IPS-18a (cell line): ENCODE results near the gene ISOC2.
A peak's percentile ranks its signal among the peaks of the same experiment; 100 is the strongest.

Experiments
- H3K27ac ChIP-seq: one replicate; pipeline ENCODE4 v1.5.1; 2013; ENCODE audit warnings: low read length
- H3K27me3 ChIP-seq: one replicate; pipeline ENCODE4 v1.6.1; 2013; ENCODE audit warnings: mild to moderate bottlenecking, low read length; ENCODE audit not compliant: control insufficient read depth, insufficient read depth
- H3K36me3 ChIP-seq: one replicate; pipeline ENCODE4 v1.6.1; 2013; ENCODE audit warnings: low read depth, low read length; ENCODE audit not compliant: control insufficient read depth
- H3K4me1 ChIP-seq: one replicate; pipeline ENCODE4 v1.6.1; 2013; ENCODE audit warnings: low read depth, low read length; ENCODE audit not compliant: control insufficient read depth
- H3K4me3 ChIP-seq: one replicate; pipeline ENCODE4 v1.5.1; 2013; ENCODE audit warnings: low read length
- H3K9ac ChIP-seq: one replicate; pipeline ENCODE4 v1.6.1; 2013; ENCODE audit warnings: mild to moderate bottlenecking, low read length, moderate library complexity
- H3K9me3 ChIP-seq: one replicate; pipeline ENCODE4 v1.6.1; 2013; ENCODE audit warnings: low read depth, low read length; ENCODE audit not compliant: control insufficient read depth

Gene ISOC2

DNA sequence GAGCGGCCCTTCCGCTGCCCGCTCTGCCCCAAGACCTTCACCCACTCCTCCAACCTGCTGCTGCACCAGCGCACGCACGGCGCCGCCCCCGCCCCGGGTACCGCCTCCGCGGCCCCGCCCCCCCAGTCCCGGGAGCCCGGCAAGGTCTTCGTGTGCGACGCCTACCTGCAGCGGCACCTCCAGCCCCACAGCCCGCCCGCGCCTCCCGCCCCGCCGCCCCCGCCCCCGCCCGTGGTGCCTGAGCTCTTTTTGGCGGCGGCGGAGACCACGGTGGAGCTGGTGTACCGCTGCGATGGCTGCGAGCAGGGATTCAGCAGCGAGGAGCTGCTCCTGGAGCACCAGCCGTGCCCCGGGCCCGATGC lies 20.3 kb upstream of the ISOC2 start:
- H3K4me3 ChIP-seq, result no peak overlapping the region
- no peaks in the 10 kb centered on the region for H3K36me3 ChIP-seq
- no peak overlapping the region for H3K9ac ChIP-seq
- H3K27ac ChIP-seq, result no peak overlapping the region
- H3K9me3 ChIP-seq, result no peaks in the 10 kb centered on the region
- H3K27me3 ChIP-seq, result no peaks in the 10 kb centered on the region
- peaks cover 8% of the 10 kb centered on the region for H3K4me1 ChIP-seq

DNA sequence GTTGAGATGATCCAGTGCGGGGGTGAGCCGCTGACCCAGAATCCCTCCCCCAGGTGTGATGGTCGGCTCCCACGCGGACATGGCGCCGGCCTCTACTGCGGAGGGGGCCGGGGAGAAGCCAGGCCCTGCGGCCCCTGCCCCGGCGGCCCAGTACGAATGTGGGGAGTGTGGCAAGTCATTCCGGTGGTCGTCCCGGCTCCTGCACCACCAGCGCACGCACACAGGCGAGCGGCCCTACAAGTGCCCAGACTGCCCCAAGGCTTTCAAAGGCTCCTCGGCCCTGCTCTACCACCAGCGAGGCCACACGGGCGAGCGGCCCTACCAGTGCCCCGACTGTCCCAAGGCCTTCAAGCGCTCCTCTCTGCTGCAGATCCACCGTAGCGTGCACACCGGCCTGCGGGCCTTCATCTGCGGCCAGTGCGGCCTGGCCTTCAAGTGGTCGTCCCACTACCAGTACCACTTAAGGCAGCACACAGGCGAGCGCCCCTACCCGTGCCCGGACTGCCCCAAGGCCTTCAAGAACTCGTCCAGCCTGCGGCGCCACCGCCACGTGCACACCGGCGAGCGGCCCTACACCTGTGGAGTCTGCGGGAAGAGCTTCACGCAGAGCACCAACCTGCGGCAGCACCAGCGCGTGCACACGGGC lies 19.8 kb upstream of the ISOC2 start:
- Histone ChIP-seq H3K9me3 (no peaks in the 10 kb centered on the region), H3K27me3 (no peaks in the 10 kb centered on the region), H3K4me3 (no peak overlapping the region), H3K9ac (no peak overlapping the region), H3K4me1 (peaks cover 8% of the 10 kb centered on the region), H3K27ac (no peak overlapping the region), H3K36me3 (no peaks in the 10 kb centered on the region)

DNA sequence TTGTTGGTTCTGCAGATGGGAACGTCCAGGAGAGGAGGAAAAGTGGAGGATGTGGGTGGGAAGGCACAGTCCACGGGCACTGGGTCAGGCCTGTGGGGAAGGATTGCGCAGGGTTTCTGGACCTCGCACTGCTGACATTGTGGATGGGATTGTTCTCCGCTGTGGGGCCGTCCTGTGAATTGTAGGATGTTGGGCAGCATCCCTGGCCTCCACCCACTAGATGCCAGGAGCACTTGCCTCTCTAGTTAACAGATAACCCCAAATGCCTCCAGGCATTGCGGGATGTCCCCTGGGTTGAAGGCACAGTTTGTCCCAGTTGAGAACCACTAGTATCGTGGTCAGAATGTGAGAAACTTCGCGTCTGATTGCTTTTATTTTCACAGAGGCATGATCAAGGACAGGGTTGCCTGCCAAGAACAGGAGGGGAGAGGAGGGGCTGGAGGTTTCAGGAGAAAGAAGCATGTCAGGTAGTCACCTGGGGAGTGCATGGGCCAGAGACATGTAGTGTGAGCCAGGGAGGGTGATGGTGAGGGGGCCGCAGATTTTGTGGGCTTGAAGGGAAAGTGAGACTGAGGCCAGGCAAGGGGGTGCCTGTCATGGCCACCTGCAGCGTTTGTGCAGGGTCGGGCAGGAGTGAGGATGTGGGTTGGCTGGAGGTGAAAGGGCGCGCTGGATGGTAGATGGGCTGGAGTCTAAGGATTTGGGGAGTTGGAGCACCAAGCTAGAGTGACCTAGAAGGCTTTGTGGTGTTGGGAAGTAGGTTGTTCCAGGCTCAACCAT lies 18.2 kb upstream of the ISOC2 start:
- H3K36me3 ChIP-seq, result no peaks in the 10 kb centered on the region
- no peaks in the 10 kb centered on the region for H3K9me3 ChIP-seq
- H3K4me1 ChIP-seq, result no peaks in the 10 kb centered on the region
- H3K9ac ChIP-seq, result no peak overlapping the region
- no peak overlapping the region for H3K4me3 ChIP-seq
- H3K27ac ChIP-seq, result no peak overlapping the region
- H3K27me3 ChIP-seq, result no peaks in the 10 kb centered on the region

DNA sequence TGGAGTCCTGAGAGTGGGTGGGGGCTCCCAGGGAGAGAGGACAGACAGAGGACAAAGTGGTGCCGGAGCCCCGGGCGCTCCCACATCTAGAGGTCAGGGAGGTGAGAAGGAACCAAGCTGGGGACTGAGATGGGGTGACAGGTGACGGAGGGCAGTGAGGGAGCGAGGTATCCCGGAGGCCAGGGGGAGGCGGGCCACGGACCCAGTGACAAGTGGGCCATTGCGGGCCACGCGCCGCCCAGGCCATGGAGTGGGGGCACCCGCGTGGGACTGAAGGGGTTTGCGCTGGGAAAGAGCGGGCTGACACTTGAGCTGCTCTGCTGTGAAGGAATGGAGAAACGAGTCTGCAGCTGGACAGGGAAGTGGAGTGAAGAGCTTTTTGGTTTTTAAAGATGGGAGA lies 17.6 kb upstream of the ISOC2 start:
- H3K4me3 ChIP-seq, result no peak overlapping the region
- no peaks in the 10 kb centered on the region for H3K9me3 ChIP-seq
- no peak overlapping the region for H3K27ac ChIP-seq
- H3K27me3 ChIP-seq, result no peaks in the 10 kb centered on the region
- no peaks in the 10 kb centered on the region for H3K36me3 ChIP-seq
- no peak overlapping the region for H3K9ac ChIP-seq
- no peaks in the 10 kb centered on the region for H3K4me1 ChIP-seq

DNA sequence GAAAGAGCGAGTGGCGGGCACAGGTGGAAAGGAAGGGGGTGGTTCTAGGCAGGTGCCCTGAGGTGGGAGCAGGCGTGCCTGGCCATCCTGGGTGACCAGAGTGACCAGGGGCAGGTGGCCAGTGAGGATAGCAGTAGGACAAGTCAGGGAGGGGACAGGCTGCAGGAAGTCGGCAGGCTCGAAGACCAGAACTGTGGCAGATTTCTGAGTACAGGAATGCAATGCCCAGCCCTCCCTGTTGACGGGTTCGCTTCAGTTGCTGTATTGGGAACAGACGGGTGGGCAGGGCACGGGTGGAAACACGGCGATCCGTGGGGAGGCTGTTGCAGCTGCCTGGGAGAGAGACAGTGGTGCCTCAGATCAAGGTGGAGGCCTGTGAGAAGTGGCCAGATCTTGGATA lies 16.9 kb upstream of the ISOC2 start:
- Histone ChIP-seq H3K4me3 (no peak overlapping the region), H3K9ac (no peak overlapping the region)

DNA sequence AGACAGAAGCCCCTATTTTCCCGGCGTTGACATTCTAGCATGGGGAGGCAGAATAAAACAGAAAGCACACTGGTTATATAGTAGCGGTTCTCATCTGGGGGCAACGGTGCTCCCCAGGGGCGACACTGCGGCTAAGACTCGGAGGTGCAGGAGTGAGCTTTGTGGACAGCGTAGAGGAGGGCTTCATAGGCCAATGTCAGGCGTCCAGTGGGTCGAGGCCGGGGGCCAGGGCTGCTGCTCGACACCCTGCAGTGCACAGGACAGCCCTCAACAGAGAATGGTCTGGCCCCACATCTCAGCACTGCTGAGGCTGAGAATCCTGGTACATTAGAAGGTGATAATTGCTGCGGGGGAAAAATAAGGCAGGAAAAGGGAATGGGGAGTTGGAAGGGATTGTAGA lies 16.5 kb upstream of the ISOC2 start:
- Histone ChIP-seq H3K36me3 (no peaks in the 10 kb centered on the region), H3K27ac (no peak overlapping the region), H3K27me3 (no peaks in the 10 kb centered on the region), H3K9me3 (no peaks in the 10 kb centered on the region), H3K4me3 (no peak overlapping the region), H3K4me1 (no peaks in the 10 kb centered on the region), H3K9ac (no peak overlapping the region)

More for the DNA sequence above, 16.9 kb upstream of the ISOC2 start:
- no peaks in the 10 kb centered on the region for H3K36me3 ChIP-seq
- H3K27ac ChIP-seq, result no peak overlapping the region
- no peaks in the 10 kb centered on the region for H3K9me3 ChIP-seq
- no peaks in the 10 kb centered on the region for H3K4me1 ChIP-seq
- H3K27me3 ChIP-seq, result no peaks in the 10 kb centered on the region

DNA sequence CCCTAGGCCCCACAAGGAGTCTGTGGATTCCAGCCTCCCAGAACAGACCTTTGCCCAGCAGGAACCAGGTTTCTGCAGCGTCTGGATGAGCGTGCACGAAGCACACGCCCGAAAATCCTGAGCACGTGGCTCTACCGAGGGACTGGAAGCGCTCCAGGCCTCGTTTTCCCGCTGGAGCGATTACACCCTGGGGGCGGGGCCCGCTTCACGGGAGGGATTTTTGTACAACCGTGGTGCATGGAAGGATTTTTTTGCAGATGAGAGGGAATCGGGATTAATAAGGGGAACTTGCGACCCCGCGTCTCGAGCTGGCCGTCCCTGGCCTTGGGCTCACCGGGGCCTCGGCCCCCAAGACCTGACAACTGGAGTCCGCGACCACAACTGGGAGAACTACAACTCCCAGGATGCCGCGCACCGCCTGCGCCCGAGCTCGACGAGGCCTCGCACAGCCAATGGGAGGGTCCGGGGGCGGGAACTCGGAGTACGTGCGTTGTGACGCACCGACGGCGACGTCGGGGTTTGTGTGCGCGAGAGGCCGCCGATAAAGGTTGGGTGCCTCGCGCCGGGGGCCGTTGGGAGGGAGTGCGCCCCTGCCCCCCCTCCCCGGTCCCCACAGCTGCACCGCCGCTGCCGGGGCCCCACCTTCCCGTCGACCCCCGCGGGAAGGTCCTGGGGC lies 14.8 kb upstream of the ISOC2 start, which contains the start of gene ZNF628:
Gene ZNF628 (plus strand): TSS at position 518 of the 676 bp plus-strand sequence. CDS start 3,294 bp downstream, outside the sequence.
- Histone ChIP-seq H3K27ac (peak within 1 kb of the TSS; percentile 8), H3K4me1 (no peaks in the 10 kb centered on the region), H3K9me3 (no peaks in the 10 kb centered on the region), H3K27me3 (no peaks in the 10 kb centered on the region), H3K36me3 (no peaks in the 10 kb centered on the region), H3K4me3 (peak within 1 kb of the TSS; percentile 78), H3K9ac (peak within 1 kb of the TSS; percentile 61)

DNA sequence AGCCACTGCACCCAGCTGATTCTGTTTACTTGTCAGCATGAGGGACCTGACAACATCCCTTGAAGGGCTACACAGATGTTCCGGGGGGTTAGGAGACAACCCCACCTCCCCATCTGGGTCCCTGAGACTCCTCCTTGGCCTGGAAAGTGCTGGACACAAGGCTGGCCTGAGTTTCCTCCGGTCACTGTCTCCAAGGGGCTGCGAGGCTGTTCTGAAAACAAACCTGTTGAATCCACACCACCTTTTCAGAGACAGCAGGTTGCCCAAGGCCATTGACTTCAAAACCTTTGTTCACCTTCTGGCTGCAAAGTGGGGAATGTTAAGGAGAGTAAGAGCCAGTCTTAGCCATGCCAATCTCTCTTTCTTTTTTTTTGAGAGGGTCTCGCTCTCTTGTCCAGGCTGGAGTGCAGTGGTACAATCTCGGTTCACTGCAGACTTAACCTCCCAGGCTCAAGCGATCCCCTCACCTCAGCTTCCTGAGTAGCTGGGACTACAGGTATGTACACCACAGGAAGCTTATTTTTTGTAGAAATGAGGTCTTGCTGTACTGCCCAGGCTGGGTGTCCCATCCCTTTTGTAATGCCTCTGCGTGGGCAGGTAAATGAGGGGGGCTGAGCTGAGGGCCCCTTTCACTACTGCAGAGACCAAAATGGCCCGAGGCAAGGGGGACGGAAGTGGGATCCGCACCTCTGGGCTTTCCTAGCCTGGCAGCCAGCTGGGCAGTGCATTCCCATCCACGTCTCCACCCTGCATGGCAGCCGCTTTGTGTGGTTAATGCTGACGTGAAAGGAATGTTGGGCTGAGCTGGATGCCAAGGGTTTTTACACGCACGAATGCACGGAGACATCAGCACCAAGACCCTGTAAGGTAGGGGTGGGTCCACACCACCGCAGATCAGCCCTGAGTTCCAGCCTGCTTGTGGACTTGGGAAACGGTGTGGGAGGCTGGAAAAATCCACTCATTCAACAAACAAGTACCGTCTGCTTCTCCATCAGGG lies 13.1 kb upstream of the ISOC2 start:
- Histone ChIP-seq H3K9ac (no peak overlapping the region), H3K27me3 (no peaks in the 10 kb centered on the region), H3K27ac (no peak overlapping the region), H3K4me3 (no peak overlapping the region), H3K9me3 (no peaks in the 10 kb centered on the region), H3K4me1 (no peaks in the 10 kb centered on the region), H3K36me3 (no peaks in the 10 kb centered on the region)

DNA sequence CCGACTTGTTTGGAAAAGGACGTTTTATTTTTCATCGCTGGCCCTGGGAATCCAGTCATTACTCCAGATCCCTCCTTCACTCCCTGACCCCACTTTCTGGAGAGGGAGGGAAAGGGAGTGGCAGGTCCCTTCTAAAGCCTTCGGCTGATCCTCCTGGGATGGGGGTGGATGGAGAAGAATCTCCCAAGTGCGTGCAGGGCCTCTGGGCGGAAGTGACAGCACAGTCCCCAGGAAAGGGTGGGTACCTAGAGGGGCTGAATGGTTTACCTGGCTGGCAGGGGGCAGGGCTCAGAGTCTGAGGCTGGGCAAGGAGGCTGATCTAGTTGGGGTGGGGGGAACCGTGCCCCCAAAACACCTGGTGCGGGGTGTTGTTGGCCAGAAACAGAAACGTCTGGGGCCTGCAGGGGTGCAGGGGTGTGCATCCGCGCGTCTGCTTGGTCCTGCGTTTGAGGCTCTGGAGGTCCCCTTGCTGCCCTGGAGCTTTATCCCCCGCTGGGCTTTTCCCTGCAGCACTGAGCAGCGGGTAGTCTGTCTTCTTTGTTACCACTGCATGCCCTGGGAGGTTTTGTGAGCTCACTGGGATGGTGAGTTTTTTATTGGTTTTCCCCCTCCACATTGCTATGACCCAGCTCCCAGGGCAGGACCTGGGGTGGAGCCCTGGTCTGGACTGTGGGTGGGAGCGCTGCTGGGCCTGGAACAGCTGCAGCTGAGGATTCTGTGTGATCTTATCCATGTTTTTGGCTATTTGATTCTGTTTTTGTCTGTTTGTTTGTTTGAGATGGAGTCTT lies 12.0 kb upstream of the ISOC2 start:
- Histone ChIP-seq H3K9me3 (no peaks in the 10 kb centered on the region), H3K27ac (no peak overlapping the region), H3K4me3 (no peak overlapping the region), H3K36me3 (no peaks in the 10 kb centered on the region), H3K4me1 (no peaks in the 10 kb centered on the region), H3K27me3 (no peaks in the 10 kb centered on the region), H3K9ac (no peak overlapping the region)

DNA sequence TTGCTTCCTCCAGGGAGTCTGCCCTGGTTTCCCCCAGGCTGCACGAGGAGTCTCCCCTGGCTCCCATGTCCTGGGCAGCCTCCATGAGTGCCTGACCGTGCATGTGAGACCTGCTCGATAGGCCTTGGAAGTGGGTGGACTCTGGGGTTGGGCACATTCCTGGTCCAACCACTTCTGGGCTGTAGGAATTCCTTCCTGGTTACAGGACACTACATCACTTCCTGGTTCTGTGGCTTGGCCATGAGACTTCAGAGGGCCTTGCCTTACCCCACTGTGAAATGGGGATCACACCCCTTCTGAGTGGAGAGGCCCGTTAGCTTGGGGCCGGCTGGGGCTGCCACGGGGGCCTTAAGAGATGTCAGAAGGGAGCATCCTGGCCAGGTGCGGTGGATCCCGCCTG lies 11.0 kb upstream of the ISOC2 start:
- no peak overlapping the region for H3K9ac ChIP-seq
- H3K36me3 ChIP-seq, result no peaks in the 10 kb centered on the region
- no peaks in the 10 kb centered on the region for H3K9me3 ChIP-seq
- H3K27ac ChIP-seq, result no peak overlapping the region
- no peaks in the 10 kb centered on the region for H3K4me1 ChIP-seq
- no peak overlapping the region for H3K4me3 ChIP-seq
- H3K27me3 ChIP-seq, result no peaks in the 10 kb centered on the region
